ENCODE results near the gene PDZRN3. TPM values are rescaled to one million over a fixed set of nuclear protein-coding genes. Genes with fewer than 3 reads are reported as not detected.

The PDZRN3 gene
- total and polyA plus RNA-seq, 4 donors, result 0.69 to 1.8 (median 0.92) TPM

DNA sequence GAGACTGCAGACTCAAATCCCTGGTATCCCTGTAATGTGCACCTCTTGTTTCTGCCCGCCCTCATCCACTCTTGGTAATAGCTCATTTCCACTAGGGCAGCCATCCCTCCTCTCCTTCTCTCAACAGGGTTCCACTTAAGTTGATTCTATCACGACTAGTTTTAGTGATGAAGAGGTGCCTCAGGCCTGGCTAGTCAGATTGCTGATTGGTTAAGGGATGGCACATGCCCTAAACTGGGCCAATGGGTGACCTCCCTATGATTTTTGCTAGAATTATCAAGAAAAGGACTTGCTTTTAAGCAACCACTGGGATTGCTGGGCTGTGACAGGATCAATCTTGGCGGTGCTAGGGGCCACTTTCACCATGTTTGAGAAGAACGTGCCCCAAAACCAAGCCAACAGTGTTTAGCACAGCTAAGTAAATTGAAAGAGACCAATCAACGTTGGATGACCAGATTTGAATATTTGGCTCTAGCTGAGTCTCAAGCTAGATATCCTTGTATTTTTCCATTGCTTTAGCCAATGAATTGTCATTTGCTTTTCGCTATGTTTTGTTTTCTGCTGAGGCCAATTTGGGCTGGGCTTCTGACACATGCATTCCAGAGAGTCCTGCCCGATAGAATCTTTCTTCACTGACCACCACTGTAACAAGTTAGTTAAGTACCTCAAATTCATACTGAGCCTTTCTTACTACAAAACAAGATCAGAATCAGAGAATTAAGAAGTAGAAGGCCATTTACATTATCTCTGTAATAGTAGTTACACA lies 131.0 kb downstream of the PDZRN3 start:
- 64% methylated on average over 7 of the region's 7 CpGs for WGBS
- no peak for DNase-seq (ENCODE audit: low spot score)
- Histone ChIP-seq H3K9ac (ENCODE audit: low read depth in 1 of 2, low read length in 2 of 2) (no peak overlapping the region), H3K27ac (ENCODE audit: low read depth in 1 of 2, low read length in 2 of 2) (no peak overlapping the region), H3K27me3 (ENCODE audit: control insufficient read depth in 4 of 4, insufficient read depth in 4 of 4, low read length in 3 of 4) (no peaks in the 10 kb centered on the region), H3K36me3 (ENCODE audit: control insufficient read depth in 4 of 4, insufficient read depth in 3 of 4, low read depth in 1 of 4, low read length in 3 of 4) (no peaks in the 10 kb centered on the region), H3K9me3 (ENCODE audit: control insufficient read depth in 4 of 4, low read length in 3 of 4) (no peaks in the 10 kb centered on the region), H3K4me3 (ENCODE audit: low read depth in 1 of 3, low read length in 3 of 3) (no peak overlapping the region), H3K4me1 (ENCODE audit: control insufficient read depth in 4 of 4, insufficient read depth in 4 of 4, low read length in 3 of 4) (peaks cover 0 to 2% (median 0%) of the 10 kb centered on the region in 4 donors)
- no peak for TF ChIP-seq YY1 (IDR thresholded peaks at IDR 0.05)
- no peak for TF ChIP-seq JUND (IDR thresholded peaks at IDR 0.05)
- no peak for TF ChIP-seq GABPA (IDR thresholded peaks at IDR 0.05 in 1 of 2, conservative IDR thresholded peaks at IDR 0.05 in 1 of 2)
- TF ChIP-seq NR2F2 (IDR thresholded peaks at IDR 0.05), result no peak

DNA sequence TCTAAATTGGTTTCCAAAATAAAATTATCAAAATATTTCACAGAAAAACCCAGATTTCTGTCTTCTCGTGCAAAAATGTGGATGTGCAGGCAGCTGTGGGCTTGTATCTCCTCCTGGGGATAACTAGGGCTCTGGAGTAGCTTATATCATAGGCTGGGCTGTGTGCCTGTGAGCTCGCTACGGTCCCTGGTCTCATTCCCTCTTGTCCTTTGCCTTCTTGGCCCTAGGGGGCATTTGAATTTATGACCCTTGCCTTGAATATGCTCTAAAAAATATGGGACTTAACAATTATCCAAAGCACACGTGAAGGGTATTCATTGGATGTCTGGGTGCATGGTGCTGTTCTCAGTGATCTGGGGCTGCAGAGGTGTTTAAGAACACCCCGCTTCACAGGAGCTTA lies 132.6 kb downstream of the PDZRN3 start:
- WGBS, result 71% methylated on average over 5 of the region's 5 CpGs
- TF ChIP-seq MAX (IDR thresholded peaks at IDR 0.05) (no peak), JUND (IDR thresholded peaks at IDR 0.05) (no peak), HNF4A (conservative IDR thresholded peaks at IDR 0.05) (no peak), GABPA (IDR thresholded peaks at IDR 0.05 in 1 of 2, conservative IDR thresholded peaks at IDR 0.05 in 1 of 2) (no peak), RXRA (IDR thresholded peaks at IDR 0.05) (no peak), YY1 (IDR thresholded peaks at IDR 0.05) (no peak), CTCF (IDR thresholded peaks at IDR 0.05; ENCODE audit: low read depth, low read length, missing input control) (no peak), EGR1 (IDR thresholded peaks at IDR 0.05; ENCODE audit: low read depth in 2 of 2) (no peak), FOXA2 (IDR thresholded peaks at IDR 0.05) (no peak), NR2F2 (IDR thresholded peaks at IDR 0.05) (no peak), RAD21 (IDR thresholded peaks at IDR 0.05) (no peak)
- TF ChIP-seq, protein P1, sequence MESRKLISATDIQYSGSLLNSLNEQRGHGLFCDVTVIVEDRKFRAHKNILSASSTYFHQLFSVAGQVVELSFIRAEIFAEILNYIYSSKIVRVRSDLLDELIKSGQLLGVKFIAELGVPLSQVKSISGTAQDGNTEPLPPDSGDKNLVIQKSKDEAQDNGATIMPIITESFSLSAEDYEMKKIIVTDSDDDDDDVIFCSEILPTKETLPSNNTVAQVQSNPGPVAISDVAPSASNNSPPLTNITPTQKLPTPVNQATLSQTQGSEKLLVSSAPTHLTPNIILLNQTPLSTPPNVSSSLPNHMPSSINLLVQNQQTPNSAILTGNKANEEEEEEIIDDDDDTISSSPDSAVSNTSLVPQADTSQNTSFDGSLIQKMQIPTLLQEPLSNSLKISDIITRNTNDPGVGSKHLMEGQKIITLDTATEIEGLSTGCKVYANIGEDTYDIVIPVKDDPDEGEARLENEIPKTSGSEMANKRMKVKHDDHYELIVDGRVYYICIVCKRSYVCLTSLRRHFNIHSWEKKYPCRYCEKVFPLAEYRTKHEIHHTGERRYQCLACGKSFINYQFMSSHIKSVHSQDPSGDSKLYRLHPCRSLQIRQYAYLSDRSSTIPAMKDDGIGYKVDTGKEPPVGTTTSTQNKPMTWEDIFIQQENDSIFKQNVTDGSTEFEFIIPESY (IDR thresholded peaks at IDR 0.05), result no peak
- TF ChIP-seq, protein P2, sequence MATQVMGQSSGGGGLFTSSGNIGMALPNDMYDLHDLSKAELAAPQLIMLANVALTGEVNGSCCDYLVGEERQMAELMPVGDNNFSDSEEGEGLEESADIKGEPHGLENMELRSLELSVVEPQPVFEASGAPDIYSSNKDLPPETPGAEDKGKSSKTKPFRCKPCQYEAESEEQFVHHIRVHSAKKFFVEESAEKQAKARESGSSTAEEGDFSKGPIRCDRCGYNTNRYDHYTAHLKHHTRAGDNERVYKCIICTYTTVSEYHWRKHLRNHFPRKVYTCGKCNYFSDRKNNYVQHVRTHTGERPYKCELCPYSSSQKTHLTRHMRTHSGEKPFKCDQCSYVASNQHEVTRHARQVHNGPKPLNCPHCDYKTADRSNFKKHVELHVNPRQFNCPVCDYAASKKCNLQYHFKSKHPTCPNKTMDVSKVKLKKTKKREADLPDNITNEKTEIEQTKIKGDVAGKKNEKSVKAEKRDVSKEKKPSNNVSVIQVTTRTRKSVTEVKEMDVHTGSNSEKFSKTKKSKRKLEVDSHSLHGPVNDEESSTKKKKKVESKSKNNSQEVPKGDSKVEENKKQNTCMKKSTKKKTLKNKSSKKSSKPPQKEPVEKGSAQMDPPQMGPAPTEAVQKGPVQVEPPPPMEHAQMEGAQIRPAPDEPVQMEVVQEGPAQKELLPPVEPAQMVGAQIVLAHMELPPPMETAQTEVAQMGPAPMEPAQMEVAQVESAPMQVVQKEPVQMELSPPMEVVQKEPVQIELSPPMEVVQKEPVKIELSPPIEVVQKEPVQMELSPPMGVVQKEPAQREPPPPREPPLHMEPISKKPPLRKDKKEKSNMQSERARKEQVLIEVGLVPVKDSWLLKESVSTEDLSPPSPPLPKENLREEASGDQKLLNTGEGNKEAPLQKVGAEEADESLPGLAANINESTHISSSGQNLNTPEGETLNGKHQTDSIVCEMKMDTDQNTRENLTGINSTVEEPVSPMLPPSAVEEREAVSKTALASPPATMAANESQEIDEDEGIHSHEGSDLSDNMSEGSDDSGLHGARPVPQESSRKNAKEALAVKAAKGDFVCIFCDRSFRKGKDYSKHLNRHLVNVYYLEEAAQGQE (IDR thresholded peaks at IDR 0.05), result no peak
- Histone ChIP-seq H3K9me3 (ENCODE audit: control insufficient read depth in 4 of 4, low read length in 3 of 4) (no peaks in the 10 kb centered on the region), H3K36me3 (ENCODE audit: control insufficient read depth in 4 of 4, insufficient read depth in 3 of 4, low read depth in 1 of 4, low read length in 3 of 4) (no peaks in the 10 kb centered on the region), H3K27ac (ENCODE audit: low read depth in 1 of 2, low read length in 2 of 2) (no peak overlapping the region), H3K4me3 (ENCODE audit: low read depth in 1 of 3, low read length in 3 of 3) (no peak overlapping the region), H3K9ac (ENCODE audit: low read depth in 1 of 2, low read length in 2 of 2) (no peak overlapping the region), H3K27me3 (ENCODE audit: control insufficient read depth in 4 of 4, insufficient read depth in 4 of 4, low read length in 3 of 4) (no peaks in the 10 kb centered on the region), H3K4me1 (ENCODE audit: control insufficient read depth in 4 of 4, insufficient read depth in 4 of 4, low read length in 3 of 4) (peaks cover 0 to 2% (median 0%) of the 10 kb centered on the region in 4 donors)
- no peak for DNase-seq (ENCODE audit: low spot score)
